Natural killer cell (primary cell): ENCODE data around the gene PRSS56. TPM values are rescaled to one million over a fixed set of nuclear protein-coding genes. Genes with fewer than 3 reads are reported as not detected.
A peak's percentile ranks its signal among the peaks of the same experiment; 100 is the strongest.

Source experiments
- ATAC-seq, 3 donors: fragments of 150-1000 bp in 2 of 3; fragments of 200-7000 bp in 1 of 3; cut with Tn5 transposase; 1 replicate in 1 of 3; 2 replicates in 2 of 3; pipeline ENCODE4 v1.10.0; 2021; ENCODE audit warnings: mild to moderate bottlenecking in 2 of 3, moderate library complexity in 2 of 3
- DNase-seq, 2 donors: peaks; one replicate each; pipeline versions ENCODE4 v3.0.0 to v3.0.0-alpha.2; 2013 to 2021; ENCODE audit warnings: mixed read lengths in 1 of 2
- H3K27ac ChIP-seq: one replicate; pipeline ENCODE4 v1.5.1; 2013; ENCODE audit warnings: mild to moderate bottlenecking, low read length
- H3K27me3 ChIP-seq: one replicate; pipeline ENCODE4 v1.6.1; 2013; ENCODE audit warnings: low read length; ENCODE audit not compliant: control insufficient read depth, insufficient read depth
- H3K36me3 ChIP-seq: one replicate; pipeline ENCODE4 v1.6.1; 2013; ENCODE audit warnings: low read length; ENCODE audit not compliant: control insufficient read depth, insufficient read depth
- H3K4me1 ChIP-seq: one replicate; pipeline ENCODE4 v1.6.1; 2013; ENCODE audit warnings: low read length; ENCODE audit not compliant: control insufficient read depth, insufficient read depth
- H3K4me3 ChIP-seq: one replicate; pipeline ENCODE4 v1.5.1; 2013; ENCODE audit warnings: low read length
- H3K9me3 ChIP-seq: one replicate; pipeline ENCODE4 v1.6.1; 2013; ENCODE audit warnings: low read length; ENCODE audit not compliant: control insufficient read depth, insufficient read depth
- H3K27ac Mint-ChIP-seq, 2 donors: one replicate each; pipeline ENCODE4 v1.8.0; 2022; ENCODE audit warnings: mild to moderate bottlenecking in 2 of 2, mixed read lengths in 2 of 2, moderate library complexity in 1 of 2
- H3K27me3 Mint-ChIP-seq, 2 donors: one replicate each; pipeline ENCODE4 v1.8.0; 2022; ENCODE audit warnings: low read depth in 2 of 2, mixed read lengths in 2 of 2
- H3K36me3 Mint-ChIP-seq: one replicate; pipeline ENCODE4 v1.8.0; 2022; ENCODE audit warnings: mixed read lengths
- H3K4me1 Mint-ChIP-seq, 2 donors: one replicate each; pipeline ENCODE4 v1.8.0; 2022; ENCODE audit warnings: mixed read lengths in 2 of 2
- H3K4me3 Mint-ChIP-seq: one replicate; pipeline ENCODE4 v1.8.0; 2022; ENCODE audit warnings: mild to moderate bottlenecking, moderate library complexity, mixed read lengths
- H3K9me3 Mint-ChIP-seq, 2 donors: one replicate each; pipeline ENCODE4 v1.8.0; 2022; ENCODE audit warnings: mixed read lengths in 2 of 2
- CTCF ChIP-seq: fragments of 200-600 bp; IDR thresholded peaks from one replicate; pipeline ENCODE4 v1.8.0; 2022; ENCODE audit warnings: antibody characterized with exemption
- WGBS: methylation state at CpG from one replicate; pipeline ENCODE4 v1.1.7; 2013; ENCODE audit warnings: missing lambda C conversion rate; ENCODE audit not compliant: insufficient coverage; 5-methylcytosine and 5-hydroxymethylcytosine counted together
- intact Hi-C: fragments of 100-400 bp; cut with micrococcal nuclease; formaldehyde crosslinking; loops from one replicate; pipeline ENCODE4 v1.14.2; 2022
- total RNA-seq, 4 donors: library from RNA; stranded (reverse); fragments of 120-200 nt in 1 of 4; gene quantifications; one replicate each; pipeline versions ENCODE4 v1.2.3 to v1.2.4, GENCODE V29; 2013 to 2022

Gene PRSS56
- total RNA-seq, 3 donors from 2014 or later (not counting 1 experiment from before 2014, with no cell fraction given), result not detected

DNA sequence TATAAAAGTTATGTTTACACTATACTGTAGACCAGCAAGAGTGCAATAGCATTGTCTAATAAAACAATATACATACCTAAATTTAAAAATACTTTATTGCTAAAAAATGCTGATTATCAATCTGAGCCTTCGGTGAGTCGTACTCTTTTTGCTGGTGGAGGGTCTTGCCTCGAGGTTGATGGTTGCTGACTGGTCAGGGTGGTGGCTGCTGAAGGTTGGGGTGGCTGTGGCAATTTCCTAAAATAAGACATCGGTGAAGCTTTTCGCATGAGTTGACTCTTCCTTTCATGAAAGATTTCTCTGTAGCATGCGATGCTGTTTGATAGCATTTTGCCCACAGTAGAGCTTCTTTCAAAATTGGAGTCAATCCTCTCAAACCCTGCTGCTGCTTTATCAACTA lies 27.8 kb downstream of the PRSS56 start:
- Mint-ChIP-seq H3K36me3 (no peaks in the 10 kb centered on the region), H3K4me3 (no peak overlapping the region), H3K27me3 (no peaks in the 10 kb centered on the region), H3K9me3 (peaks cover 0 to 2% of the 10 kb centered on the region in 2 donors), H3K27ac (no peak overlapping the region), H3K4me1 (peaks cover 45 to 46% of the 10 kb centered on the region in 2 donors)
- 97% methylated on average over 6 of the region's 6 CpGs for WGBS
- Histone ChIP-seq H3K9me3 (no peaks in the 10 kb centered on the region), H3K4me1 (peaks cover 16% of the 10 kb centered on the region), H3K27ac (no peak overlapping the region), H3K36me3 (peaks cover 3% of the 10 kb centered on the region), H3K27me3 (no peaks in the 10 kb centered on the region), H3K4me3 (no peak overlapping the region)
- intact Hi-C loops, result no loop called here
- TF ChIP-seq CTCF, result no peak
- DNase-seq, result no peak
- no peak for ATAC-seq

DNA sequence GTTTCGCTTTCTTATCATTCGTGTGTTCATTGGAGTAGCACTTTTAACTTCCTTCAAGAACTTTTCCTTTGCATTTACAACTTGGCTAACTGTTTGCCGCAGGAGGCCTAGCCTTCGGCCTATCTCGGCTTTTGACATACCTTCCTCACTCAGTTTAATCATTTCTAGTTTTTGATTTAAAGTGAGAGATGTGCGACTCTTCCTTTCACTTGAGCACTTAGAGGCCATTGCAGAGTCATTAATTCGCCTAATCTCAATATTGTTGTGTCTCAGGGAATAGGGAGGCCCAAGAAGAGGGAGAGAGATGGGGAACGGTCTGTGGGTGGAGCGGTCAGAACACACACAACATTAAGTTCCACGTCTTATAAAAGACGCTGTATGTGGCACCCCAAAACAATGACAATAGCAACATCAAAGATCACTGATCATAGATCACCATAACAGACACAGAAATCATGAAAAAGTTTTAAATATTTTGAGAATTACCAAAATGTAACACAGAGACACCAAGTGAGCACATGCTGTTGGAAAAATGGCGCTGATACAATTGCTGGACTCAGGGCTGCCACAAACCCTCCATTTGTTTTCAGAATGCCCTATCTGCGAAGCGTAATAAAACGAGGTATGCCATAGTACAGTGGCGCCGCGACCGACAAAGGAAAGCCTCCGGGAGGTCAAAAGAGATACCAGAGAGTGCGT lies 29.6 kb downstream of the PRSS56 start:
- WGBS, result 29% methylated on average over 18 of the region's 21 CpGs
- peaks cover 0 to 2% of the 10 kb centered on the region in 2 donors for H3K9me3 Mint-ChIP-seq
- H3K36me3 Mint-ChIP-seq, result no peaks in the 10 kb centered on the region
- Histone ChIP-seq H3K27me3 (no peaks in the 10 kb centered on the region), H3K9me3 (no peaks in the 10 kb centered on the region), H3K4me3 (peak overlapping the region; percentile 62), H3K27ac (peak overlapping the region; percentile 89), H3K4me1 (peaks cover 17% of the 10 kb centered on the region), H3K36me3 (peaks cover 5% of the 10 kb centered on the region)
- ATAC-seq (no peak), DNase-seq (no peak)
- intact Hi-C loops, result no loop called here
- TF ChIP-seq CTCF, result no peak
- H3K4me3 Mint-ChIP-seq, result peak overlapping the region; percentile 99
- no peaks in the 10 kb centered on the region for H3K27me3 Mint-ChIP-seq
- peak overlapping the region; percentile 94 to 98 for H3K27ac Mint-ChIP-seq
- H3K4me1 Mint-ChIP-seq, result peaks cover 56 to 64% of the 10 kb centered on the region in 2 donors

DNA sequence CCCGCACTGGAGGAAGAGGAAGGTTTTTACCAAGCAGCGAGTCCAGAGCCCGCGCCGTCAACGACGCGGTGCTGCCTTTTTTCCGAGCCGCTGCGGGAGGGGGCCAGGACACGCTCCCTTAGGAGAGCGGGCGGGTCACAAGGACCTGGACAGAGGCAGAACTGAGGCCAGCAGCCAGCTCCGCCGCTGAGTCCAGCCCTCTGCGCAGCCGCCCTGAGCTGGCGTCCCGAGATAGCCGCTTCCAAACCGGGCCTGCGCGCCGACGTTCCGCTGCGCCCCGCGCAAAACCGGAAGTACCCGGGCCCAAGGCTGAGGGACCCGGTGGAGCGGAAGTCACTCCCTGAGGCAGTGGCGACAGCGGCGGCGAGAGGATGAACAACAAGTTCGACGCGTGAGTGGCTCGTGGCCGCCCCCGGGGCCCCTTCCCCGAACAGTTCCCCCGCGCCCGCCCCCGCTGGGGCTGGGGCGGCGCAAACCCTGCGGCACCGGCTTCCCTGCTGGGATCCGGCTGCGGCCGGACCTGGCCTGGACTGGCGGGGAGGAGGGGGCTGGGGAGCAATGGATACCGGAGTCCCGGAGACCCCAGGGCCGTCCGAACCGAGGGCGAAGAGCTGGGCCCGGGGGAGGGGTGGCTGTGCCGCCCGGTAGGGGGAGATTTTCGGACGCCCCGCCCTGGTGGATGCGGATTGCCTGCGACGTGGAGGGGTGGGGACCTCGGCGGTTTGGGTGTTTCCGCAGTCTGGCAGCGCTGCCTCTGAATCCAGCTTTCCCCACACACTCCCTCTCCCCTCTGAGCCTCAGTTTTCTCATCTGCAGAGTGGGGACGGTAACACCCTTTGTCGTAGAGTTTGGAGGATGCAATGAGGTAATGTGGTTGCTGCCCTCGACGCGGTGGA lies 30.4 kb downstream of the PRSS56 start, which contains the start of the genes EIF4E2 and TIGD1:
EIF4E2 (plus strand) TSS at position 336 of the 896 bp plus-strand sequence; CDS start at position 372, 36 bp downstream.
TIGD1 (minus strand) TSS at position 204 of the 896 bp plus-strand sequence. CDS start 675 bp downstream, outside the sequence.
- H3K36me3 ChIP-seq, result peaks cover 10% of the 10 kb centered on the region
- DNase-seq (peak; percentile 84 to 94), ATAC-seq (peak; percentile 84 to 92 (median 89))
- intact Hi-C loops, result no loop called here
- TF ChIP-seq CTCF, result peak; percentile 50
- Mint-ChIP-seq H3K4me3 (peak within 1 kb of the TSS; percentile 99), H3K27me3 (no peaks in the 10 kb centered on the region), H3K9me3 (peaks cover 0 to 2% of the 10 kb centered on the region in 2 donors), H3K27ac (peak within 1 kb of the TSS; percentile 94 to 98), H3K36me3 (no peaks in the 10 kb centered on the region), H3K4me1 (peaks cover 63 to 71% of the 10 kb centered on the region in 2 donors)
- H3K27me3 ChIP-seq, result no peaks in the 10 kb centered on the region
- peak within 1 kb of the TSS; percentile 62 for H3K4me3 ChIP-seq
- H3K9me3 ChIP-seq, result no peaks in the 10 kb centered on the region
- under 1% methylated on average over 79 of the region's 81 CpGs for WGBS
- H3K27ac ChIP-seq, result peak within 1 kb of the TSS; percentile 89
- peaks cover 18% of the 10 kb centered on the region for H3K4me1 ChIP-seq
